ENCODE results near the gene PWP2.

Gene PWP2

DNA sequence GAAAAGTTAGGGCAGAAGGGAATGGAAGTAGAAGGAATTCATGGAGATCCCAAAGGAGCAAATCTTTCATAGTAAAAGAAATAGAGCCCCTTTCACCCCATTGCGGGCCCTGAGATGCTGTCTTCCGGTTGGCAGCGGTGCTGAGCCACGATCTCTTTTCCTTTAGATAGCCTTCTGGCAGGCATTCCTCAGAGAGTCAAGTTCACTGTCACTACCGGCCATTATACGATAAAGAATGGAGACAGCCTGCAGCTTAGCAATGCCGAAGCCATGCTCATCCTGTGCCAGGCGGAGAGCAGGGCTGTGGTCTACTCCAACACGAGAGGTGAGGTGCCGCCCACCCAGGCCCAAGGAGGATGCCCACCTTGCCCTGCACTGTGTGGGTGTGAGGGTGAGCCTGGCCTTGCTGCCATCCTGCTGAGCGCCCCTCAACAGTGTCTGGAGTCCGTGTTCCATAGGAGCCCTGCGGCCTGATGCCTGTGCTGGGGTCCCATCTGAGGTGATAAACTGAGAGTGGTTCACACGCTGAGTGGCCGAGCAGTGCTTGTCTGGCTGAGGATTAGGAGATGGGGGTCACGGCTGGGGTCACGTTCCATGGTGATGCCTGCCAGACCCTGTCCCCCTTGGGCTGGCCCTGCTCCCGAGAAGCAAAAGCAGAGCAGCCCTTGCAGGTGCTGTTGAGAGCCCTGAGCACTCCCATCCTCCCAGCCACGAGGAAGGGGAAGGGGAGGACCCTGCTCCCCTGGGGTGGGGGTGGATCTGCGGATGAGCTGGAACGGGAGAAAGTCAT, 20.4 kb upstream of the PWP2 start:
- H3K4me3 ChIP-seq (ENCODE audit: low read length) = no peak overlapping the region
- 0 out of 2 replicates have a peak, but pooled peaks cover 3% of the 10 kb centered on the region for H4K20me1 ChIP-seq (ENCODE audit: control insufficient read depth, insufficient read depth, low read depth, low read length)
- H3K27me3 ChIP-seq (ENCODE audit: control insufficient read depth, low read length) = no peaks in the 10 kb centered on the region
- H3K4me1 ChIP-seq (ENCODE audit: control insufficient read depth, low read length) = peaks cover 11% of the 10 kb centered on the region
- H3K27ac ChIP-seq (ENCODE audit: low read depth, low read length) = no peak overlapping the region
- no peaks in the 10 kb centered on the region for H3F3A ChIP-seq (ENCODE audit: control insufficient read depth, insufficient read depth)
- no peaks in the 10 kb centered on the region for H3K79me2 ChIP-seq (ENCODE audit: control insufficient read depth, low read length)
- no peak overlapping the region for H3K4me2 ChIP-seq (ENCODE audit: low read length)
- no peak for TF ChIP-seq EZH2phosphoT487 (IDR thresholded peaks at IDR 0.05; ENCODE audit: borderline replicate concordance, low read length)
- TF ChIP-seq, protein P1, sequence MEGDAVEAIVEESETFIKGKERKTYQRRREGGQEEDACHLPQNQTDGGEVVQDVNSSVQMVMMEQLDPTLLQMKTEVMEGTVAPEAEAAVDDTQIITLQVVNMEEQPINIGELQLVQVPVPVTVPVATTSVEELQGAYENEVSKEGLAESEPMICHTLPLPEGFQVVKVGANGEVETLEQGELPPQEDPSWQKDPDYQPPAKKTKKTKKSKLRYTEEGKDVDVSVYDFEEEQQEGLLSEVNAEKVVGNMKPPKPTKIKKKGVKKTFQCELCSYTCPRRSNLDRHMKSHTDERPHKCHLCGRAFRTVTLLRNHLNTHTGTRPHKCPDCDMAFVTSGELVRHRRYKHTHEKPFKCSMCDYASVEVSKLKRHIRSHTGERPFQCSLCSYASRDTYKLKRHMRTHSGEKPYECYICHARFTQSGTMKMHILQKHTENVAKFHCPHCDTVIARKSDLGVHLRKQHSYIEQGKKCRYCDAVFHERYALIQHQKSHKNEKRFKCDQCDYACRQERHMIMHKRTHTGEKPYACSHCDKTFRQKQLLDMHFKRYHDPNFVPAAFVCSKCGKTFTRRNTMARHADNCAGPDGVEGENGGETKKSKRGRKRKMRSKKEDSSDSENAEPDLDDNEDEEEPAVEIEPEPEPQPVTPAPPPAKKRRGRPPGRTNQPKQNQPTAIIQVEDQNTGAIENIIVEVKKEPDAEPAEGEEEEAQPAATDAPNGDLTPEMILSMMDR (IDR thresholded peaks at IDR 0.05; ENCODE audit: low read depth, low read length, poor library complexity, severe bottlenecking) = no peak
- no peaks in the 10 kb centered on the region for H3K9me2 ChIP-seq (replicated peaks; ENCODE audit: control insufficient read depth, low read length)
- peaks cover 76% of the 10 kb centered on the region for H3K36me3 ChIP-seq (ENCODE audit: control insufficient read depth, low read length)
- no peaks in the 10 kb centered on the region for H3K9me3 ChIP-seq (ENCODE audit: control insufficient read depth, insufficient read depth, low read length)

DNA sequence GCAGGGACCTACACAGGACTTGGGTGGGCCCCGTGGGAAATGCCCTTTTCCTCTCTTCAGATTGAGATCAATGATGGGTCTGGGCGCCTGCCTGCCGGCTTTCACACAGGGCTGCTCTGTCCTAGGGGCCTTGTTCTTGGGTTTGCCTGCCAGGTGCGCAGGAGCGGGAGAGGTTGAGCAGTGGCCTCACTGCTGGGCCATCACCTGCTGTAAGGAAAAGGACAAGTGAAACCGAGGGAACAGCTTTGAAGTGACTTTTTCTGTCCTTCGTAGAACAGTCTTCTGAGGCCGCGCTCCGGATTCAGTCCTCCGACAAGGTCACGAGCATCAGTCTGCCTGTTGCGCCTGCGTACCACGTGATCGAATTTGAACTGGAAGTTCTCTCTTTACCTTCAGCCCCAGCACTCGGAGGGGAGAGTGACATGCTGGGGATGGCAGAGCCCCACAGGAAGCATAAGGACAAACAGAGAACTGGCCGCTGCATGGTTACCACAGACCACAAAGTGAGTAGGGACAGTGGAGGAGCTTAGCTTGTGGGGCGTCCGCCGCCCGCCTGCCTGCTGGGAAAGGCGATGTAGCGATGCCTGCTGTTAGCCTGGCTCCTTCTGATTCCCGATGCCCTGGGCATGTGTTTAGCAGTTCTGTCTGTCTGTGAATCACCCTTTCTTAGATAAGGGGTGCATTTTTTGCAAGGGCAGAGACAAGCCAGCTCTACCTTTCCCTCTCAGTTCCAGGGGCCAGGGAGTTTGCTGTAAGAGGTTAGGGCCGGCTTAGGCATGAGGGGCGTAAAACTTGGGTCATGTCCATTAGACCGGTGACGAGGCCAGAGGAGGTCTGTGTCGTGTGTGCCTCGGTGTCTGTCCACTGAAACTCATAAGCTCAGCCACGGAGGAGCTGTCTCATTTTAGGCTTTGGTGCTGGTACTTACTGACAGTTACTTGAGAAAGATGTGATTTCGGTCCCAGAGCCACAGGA, 19.5 kb upstream of the PWP2 start:
- H3K4me1 ChIP-seq (ENCODE audit: control insufficient read depth, low read length) = peaks cover 11% of the 10 kb centered on the region
- H4K20me1 ChIP-seq (ENCODE audit: control insufficient read depth, insufficient read depth, low read depth, low read length) = 0 out of 2 replicates have a peak, but pooled peaks cover 3% of the 10 kb centered on the region
- no peak overlapping the region for H3K27ac ChIP-seq (ENCODE audit: low read depth, low read length)
- H3K9me2 ChIP-seq (replicated peaks; ENCODE audit: control insufficient read depth, low read length) = no peaks in the 10 kb centered on the region
- H3F3A ChIP-seq (ENCODE audit: control insufficient read depth, insufficient read depth) = no peaks in the 10 kb centered on the region
- H3K4me2 ChIP-seq (ENCODE audit: low read length) = no peak overlapping the region
- no peaks in the 10 kb centered on the region for H3K79me2 ChIP-seq (ENCODE audit: control insufficient read depth, low read length)
- H3K4me3 ChIP-seq (ENCODE audit: low read length) = no peak overlapping the region
- H3K27me3 ChIP-seq (ENCODE audit: control insufficient read depth, low read length) = no peaks in the 10 kb centered on the region
- H3K9me3 ChIP-seq (ENCODE audit: control insufficient read depth, insufficient read depth, low read length) = no peaks in the 10 kb centered on the region
- peaks cover 73% of the 10 kb centered on the region for H3K36me3 ChIP-seq (ENCODE audit: control insufficient read depth, low read length)
- no peak for TF ChIP-seq EZH2phosphoT487 (IDR thresholded peaks at IDR 0.05; ENCODE audit: borderline replicate concordance, low read length)
- TF ChIP-seq, protein P1 (IDR thresholded peaks at IDR 0.05; ENCODE audit: low read depth, low read length, poor library complexity, severe bottlenecking) = no peak

DNA sequence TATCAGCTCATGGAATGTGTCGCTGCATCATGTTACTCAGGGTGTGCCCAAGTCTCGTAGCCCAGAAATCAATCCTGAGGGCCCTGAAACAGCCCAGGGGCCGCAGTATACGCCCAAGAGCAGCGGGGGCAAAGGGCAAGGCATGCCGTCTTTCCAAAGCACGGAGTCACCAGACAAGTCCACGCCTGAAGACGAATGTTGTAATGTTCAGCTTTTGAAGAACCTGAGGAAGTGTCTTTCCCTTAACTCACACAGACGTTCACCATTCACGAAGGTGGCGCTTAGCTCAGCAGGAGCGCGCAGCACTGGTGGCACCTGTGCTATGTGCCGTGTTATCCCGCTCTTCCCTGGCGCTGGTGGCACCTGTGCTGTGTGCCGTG, 18.8 kb upstream of the PWP2 start:
- H3K4me3 ChIP-seq (ENCODE audit: low read length) = no peak overlapping the region
- no peaks in the 10 kb centered on the region for H3K27me3 ChIP-seq (ENCODE audit: control insufficient read depth, low read length)
- H3K9me2 ChIP-seq (replicated peaks; ENCODE audit: control insufficient read depth, low read length) = no peaks in the 10 kb centered on the region
- H3K4me1 ChIP-seq (ENCODE audit: control insufficient read depth, low read length) = peaks cover 11% of the 10 kb centered on the region
- no peaks in the 10 kb centered on the region for H3K79me2 ChIP-seq (ENCODE audit: control insufficient read depth, low read length)
- 0 out of 2 replicates have a peak, but pooled peaks cover 3% of the 10 kb centered on the region for H4K20me1 ChIP-seq (ENCODE audit: control insufficient read depth, insufficient read depth, low read depth, low read length)
- no peaks in the 10 kb centered on the region for H3K9me3 ChIP-seq (ENCODE audit: control insufficient read depth, insufficient read depth, low read length)
- no peak overlapping the region for H3K27ac ChIP-seq (ENCODE audit: low read depth, low read length)
- no peaks in the 10 kb centered on the region for H3F3A ChIP-seq (ENCODE audit: control insufficient read depth, insufficient read depth)
- peaks cover 70% of the 10 kb centered on the region for H3K36me3 ChIP-seq (ENCODE audit: control insufficient read depth, low read length)
- no peak overlapping the region for H3K4me2 ChIP-seq (ENCODE audit: low read length)
- no peak for TF ChIP-seq EZH2phosphoT487 (IDR thresholded peaks at IDR 0.05; ENCODE audit: borderline replicate concordance, low read length)
- TF ChIP-seq, protein P1 (IDR thresholded peaks at IDR 0.05; ENCODE audit: low read depth, low read length, poor library complexity, severe bottlenecking) = no peak

Data from DOHH2 (cell line).